Central memory CD8-positive, alpha-beta T cell (primary cell): ENCODE results near the gene PCSK2.

ENCODE experiments used
- ATAC-seq: fragments of 150-1000 bp; cut with Tn5 transposase; replicated peaks from 2 replicates; pipeline ENCODE4 v1.10.0; 2022; ENCODE audit warnings: mild to moderate bottlenecking, moderate FRiP score, moderate number of reproducible peaks; ENCODE audit not compliant: poor library complexity, severe bottlenecking; ENCODE audit errors: extremely low read depth
- DNase-seq, 2 donors: peaks; one replicate each; pipeline ENCODE4 v3.0.0; 2021; ENCODE audit warnings: low spot score in 2 of 2
- H3K27ac Mint-ChIP-seq: one replicate; pipeline ENCODE4 v1.8.0; 2022; ENCODE audit warnings: low read depth, mild to moderate bottlenecking, moderate library complexity, mixed read lengths
- H3K27me3 Mint-ChIP-seq: one replicate; pipeline ENCODE4 v1.8.0; 2022; ENCODE audit warnings: mixed read lengths
- H3K36me3 Mint-ChIP-seq: one replicate; pipeline ENCODE4 v1.8.0; 2022; ENCODE audit warnings: mild to moderate bottlenecking, moderate library complexity, mixed read lengths; ENCODE audit not compliant: insufficient read depth
- H3K4me1 Mint-ChIP-seq: one replicate; pipeline ENCODE4 v1.8.0; 2022; ENCODE audit warnings: mixed read lengths
- H3K4me3 Mint-ChIP-seq: one replicate; pipeline ENCODE4 v1.8.0; 2022; ENCODE audit warnings: mild to moderate bottlenecking, moderate library complexity, mixed read lengths
- H3K9me3 Mint-ChIP-seq: one replicate; pipeline ENCODE4 v1.8.0; 2022; ENCODE audit warnings: mixed read lengths

The PCSK2 gene

DNA sequence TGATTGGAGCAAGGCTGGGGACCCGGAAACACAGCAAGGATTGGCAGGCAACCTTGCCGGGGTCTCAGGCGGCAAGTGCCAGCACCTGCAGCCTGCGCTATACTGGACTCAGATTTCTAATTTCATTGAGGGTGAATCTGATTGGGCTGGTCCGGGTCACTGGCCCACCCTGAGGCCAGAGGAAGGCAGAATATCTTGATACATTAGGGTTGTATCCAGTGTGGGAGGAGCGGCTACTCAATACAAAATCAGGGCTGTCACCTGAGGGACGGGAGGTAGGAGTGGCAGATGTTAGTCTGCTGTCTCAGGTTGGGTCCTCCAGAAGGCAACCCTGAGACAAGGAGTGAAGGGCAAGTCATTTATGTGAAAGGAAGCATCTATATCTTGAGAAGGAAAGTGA, 263.7 kb downstream of the PCSK2 start:
- H3K4me1 Mint-ChIP-seq = no peaks in the 10 kb centered on the region
- H3K27ac Mint-ChIP-seq = no peak overlapping the region
- peaks cover 17% of the 10 kb centered on the region for H3K27me3 Mint-ChIP-seq
- H3K4me3 Mint-ChIP-seq = no peak overlapping the region
- H3K36me3 Mint-ChIP-seq = no peaks in the 10 kb centered on the region
- DNase-seq (no peak), ATAC-seq (no peak)
- no peaks in the 10 kb centered on the region for H3K9me3 Mint-ChIP-seq

DNA sequence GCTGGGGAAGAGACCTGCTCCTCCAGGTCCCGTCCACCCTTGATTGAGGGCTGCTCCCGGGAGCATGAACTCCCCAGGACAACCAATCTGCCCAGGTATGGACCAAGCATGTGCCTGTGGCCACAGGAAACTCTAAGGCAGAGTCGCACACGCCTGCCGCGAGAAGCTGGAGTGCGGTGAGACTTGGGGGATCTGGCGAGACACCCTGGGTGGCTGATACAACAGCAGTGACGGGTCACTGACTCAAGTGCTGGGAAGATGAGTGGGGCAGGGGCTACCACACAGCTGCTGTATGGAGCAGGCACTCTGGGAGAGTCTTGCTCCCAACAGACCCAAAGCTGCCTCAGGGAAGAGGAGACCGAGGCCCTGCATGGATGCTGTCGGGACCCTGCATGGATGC, 264.2 kb downstream of the PCSK2 start:
- no peak overlapping the region for H3K27ac Mint-ChIP-seq
- no peaks in the 10 kb centered on the region for H3K4me1 Mint-ChIP-seq
- no peak for ATAC-seq
- no peak overlapping the region for H3K4me3 Mint-ChIP-seq
- H3K27me3 Mint-ChIP-seq = peaks cover 13% of the 10 kb centered on the region
- no peaks in the 10 kb centered on the region for H3K36me3 Mint-ChIP-seq
- DNase-seq = no peak
- H3K9me3 Mint-ChIP-seq = no peaks in the 10 kb centered on the region

DNA sequence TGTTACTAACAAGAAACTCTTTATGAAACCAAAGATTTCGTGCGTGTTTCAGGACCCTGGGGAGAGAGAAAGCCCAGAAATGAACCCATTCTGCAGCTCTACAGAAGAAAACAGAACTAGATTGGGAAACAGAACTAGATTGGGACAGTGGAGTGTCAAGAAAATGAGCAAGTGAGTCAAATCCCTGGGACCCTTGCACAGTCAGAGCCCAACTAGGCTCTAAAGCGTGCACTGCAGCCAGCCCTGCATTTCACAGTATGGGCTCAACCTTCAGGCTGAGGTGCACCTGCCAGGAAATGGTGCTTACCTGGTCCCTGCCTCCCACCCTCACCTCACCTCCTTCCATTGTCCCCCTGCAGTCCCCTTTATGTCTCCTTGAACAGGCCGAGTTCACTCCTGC, 264.6 kb downstream of the PCSK2 start:
- Mint-ChIP-seq H3K27me3 (peaks cover 8% of the 10 kb centered on the region), H3K36me3 (no peaks in the 10 kb centered on the region), H3K4me3 (no peak overlapping the region)

GRCh38 chr20:17493173-17493572, 266.3 kb downstream of the PCSK2 start:
- ATAC-seq = no peak
- Mint-ChIP-seq H3K27ac (no peak overlapping the region), H3K36me3 (no peaks in the 10 kb centered on the region), H3K9me3 (no peaks in the 10 kb centered on the region), H3K27me3 (no peaks in the 10 kb centered on the region), H3K4me1 (no peaks in the 10 kb centered on the region), H3K4me3 (no peak overlapping the region)
- DNase-seq = no peak

More for the DNA sequence above, 264.6 kb downstream of the PCSK2 start:
- no peak for DNase-seq
- no peak for ATAC-seq
- Mint-ChIP-seq H3K27ac (no peak overlapping the region), H3K4me1 (no peaks in the 10 kb centered on the region), H3K9me3 (no peaks in the 10 kb centered on the region)

GRCh38 chr20:17494201-17494600, 267.4 kb downstream of the PCSK2 start:
- H3K4me1 Mint-ChIP-seq = no peaks in the 10 kb centered on the region
- no peak overlapping the region for H3K27ac Mint-ChIP-seq
- H3K4me3 Mint-ChIP-seq = no peak overlapping the region
- ATAC-seq (no peak), DNase-seq (no peak)
- H3K9me3 Mint-ChIP-seq = no peaks in the 10 kb centered on the region
- no peaks in the 10 kb centered on the region for H3K36me3 Mint-ChIP-seq
- H3K27me3 Mint-ChIP-seq = no peaks in the 10 kb centered on the region

GRCh38 chr20:17495826-17496225, 269.0 kb downstream of the PCSK2 start:
- DNase-seq = no peak
- no peak overlapping the region for H3K4me3 Mint-ChIP-seq
- H3K4me1 Mint-ChIP-seq = no peaks in the 10 kb centered on the region
- H3K36me3 Mint-ChIP-seq = no peaks in the 10 kb centered on the region
- no peaks in the 10 kb centered on the region for H3K9me3 Mint-ChIP-seq
- no peak for ATAC-seq
- no peak overlapping the region for H3K27ac Mint-ChIP-seq
- H3K27me3 Mint-ChIP-seq = no peaks in the 10 kb centered on the region

- DNase-seq (no peak), ATAC-seq (no peak)
- Mint-ChIP-seq H3K9me3 (no peaks in the 10 kb centered on the region), H3K27ac (no peak overlapping the region), H3K36me3 (no peaks in the 10 kb centered on the region), H3K4me1 (no peaks in the 10 kb centered on the region), H3K4me3 (no peak overlapping the region), H3K27me3 (peaks cover 6% of the 10 kb centered on the region)
Observed at GRCh38 chr20:17497821-17498580, 271.2 kb downstream of the PCSK2 start.

DNA sequence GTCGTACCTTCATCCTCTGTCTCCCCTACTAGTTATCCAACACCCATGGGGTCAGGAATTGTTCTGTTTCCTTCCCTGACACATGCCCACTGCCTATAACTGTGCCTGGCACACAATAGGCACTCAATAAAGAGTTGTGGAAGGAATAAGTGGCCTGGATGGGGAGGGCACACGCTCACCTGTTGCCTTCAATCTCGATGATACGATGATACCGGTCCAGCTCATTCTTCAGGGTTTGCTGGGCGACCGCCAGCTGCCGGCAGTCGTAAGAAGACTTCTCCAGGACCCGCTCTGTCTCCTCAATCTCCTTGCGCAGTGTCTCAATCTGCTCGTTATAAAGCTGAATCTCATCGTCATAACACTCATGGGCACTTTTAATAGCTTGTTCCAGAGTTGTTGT, 271.8 kb downstream of the PCSK2 start:
- no peak for ATAC-seq
- Mint-ChIP-seq H3K9me3 (no peaks in the 10 kb centered on the region), H3K36me3 (no peaks in the 10 kb centered on the region), H3K4me3 (no peak overlapping the region), H3K27me3 (peaks cover 6% of the 10 kb centered on the region), H3K4me1 (peaks cover 4% of the 10 kb centered on the region), H3K27ac (no peak overlapping the region)
- no peak for DNase-seq

GRCh38 chr20:17499041-17499440, 272.2 kb downstream of the PCSK2 start:
- no peak for ATAC-seq

DNA sequence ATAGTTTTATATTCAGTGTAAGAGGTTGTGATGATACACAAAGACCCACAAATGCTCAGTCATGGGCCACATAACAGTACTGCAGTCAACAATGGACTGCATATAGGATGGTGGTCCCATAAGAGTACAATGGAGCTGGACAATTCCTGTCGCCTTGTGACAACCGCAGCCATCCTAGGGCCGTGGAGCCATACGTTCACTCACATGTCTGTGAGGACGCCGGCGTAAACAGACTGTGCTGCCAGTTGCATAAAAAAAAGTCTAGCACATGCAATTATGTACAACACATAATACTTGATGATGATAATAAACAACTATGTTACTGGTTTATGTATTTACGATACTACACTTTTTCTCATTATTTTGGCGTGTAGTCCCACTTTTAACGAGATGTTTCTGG, 273.4 kb downstream of the PCSK2 start:
- DNase-seq (no peak), ATAC-seq (no peak)
- no peaks in the 10 kb centered on the region for H3K9me3 Mint-ChIP-seq
- peaks cover 6% of the 10 kb centered on the region for H3K27me3 Mint-ChIP-seq
- no peak overlapping the region for H3K4me3 Mint-ChIP-seq
- peaks cover 2% of the 10 kb centered on the region for H3K36me3 Mint-ChIP-seq
- H3K4me1 Mint-ChIP-seq = peaks cover 20% of the 10 kb centered on the region
- H3K27ac Mint-ChIP-seq = no peak overlapping the region

More at GRCh38 chr20:17499041-17499440, 272.2 kb downstream of the PCSK2 start:
- no peaks in the 10 kb centered on the region for H3K36me3 Mint-ChIP-seq
- H3K4me1 Mint-ChIP-seq = peaks cover 8% of the 10 kb centered on the region
- no peak overlapping the region for H3K4me3 Mint-ChIP-seq
- peaks cover 6% of the 10 kb centered on the region for H3K27me3 Mint-ChIP-seq
- H3K27ac Mint-ChIP-seq = no peak overlapping the region
- H3K9me3 Mint-ChIP-seq = no peaks in the 10 kb centered on the region
- no peak for DNase-seq

DNA sequence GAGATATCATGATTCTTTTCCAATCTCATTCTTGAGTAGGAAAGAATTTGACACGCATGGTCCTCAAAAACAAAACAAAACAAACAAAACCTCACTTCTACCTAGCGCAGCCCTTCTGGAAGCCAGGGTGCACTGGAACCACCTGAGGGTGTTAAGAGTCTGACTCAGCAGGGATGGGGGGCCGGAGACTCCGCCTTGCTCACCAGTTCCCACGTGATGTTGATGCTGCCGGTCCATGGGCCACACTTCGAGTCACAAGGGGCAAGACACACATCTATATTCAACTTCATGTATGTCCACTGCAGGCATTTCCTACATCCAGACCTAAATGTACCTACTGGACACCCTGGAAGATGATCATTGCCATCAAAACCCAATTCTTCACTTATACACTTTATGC, 274.0 kb downstream of the PCSK2 start:
- H3K27ac Mint-ChIP-seq = no peak overlapping the region
- ATAC-seq (no peak), DNase-seq (no peak)
- H3K36me3 Mint-ChIP-seq = peaks cover 3% of the 10 kb centered on the region
- H3K9me3 Mint-ChIP-seq = no peaks in the 10 kb centered on the region
- peaks cover 6% of the 10 kb centered on the region for H3K27me3 Mint-ChIP-seq
- H3K4me3 Mint-ChIP-seq = no peak overlapping the region
- H3K4me1 Mint-ChIP-seq = peaks cover 25% of the 10 kb centered on the region

DNA sequence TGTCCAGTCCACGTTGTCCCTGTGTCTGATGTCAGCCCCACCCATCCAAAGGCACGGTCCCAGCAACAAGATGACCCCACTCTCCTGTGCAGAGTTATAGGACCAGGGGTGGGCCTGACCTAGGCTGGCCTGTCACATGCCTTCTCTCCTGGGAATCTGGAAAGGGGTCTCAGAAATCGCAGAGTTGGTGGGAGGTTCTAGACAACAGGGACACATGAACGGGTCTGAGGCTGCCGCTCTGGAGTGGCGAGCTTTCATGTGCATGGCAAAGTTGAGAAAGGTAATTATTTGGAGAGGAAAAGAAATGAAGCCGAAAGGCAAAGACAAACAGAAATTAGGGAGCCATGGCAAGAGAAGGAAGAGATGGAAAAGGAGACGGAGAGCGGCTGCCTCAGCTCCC, 274.9 kb downstream of the PCSK2 start:
- DNase-seq = no peak
- H3K27me3 Mint-ChIP-seq = peaks cover 6% of the 10 kb centered on the region

GRCh38 chr20:17502105-17502504, 275.3 kb downstream of the PCSK2 start:
- ATAC-seq = no peak

More for the DNA sequence above, 274.9 kb downstream of the PCSK2 start:
- ATAC-seq = no peak
- no peak overlapping the region for H3K4me3 Mint-ChIP-seq
- peaks cover 3% of the 10 kb centered on the region for H3K36me3 Mint-ChIP-seq
- H3K27ac Mint-ChIP-seq = no peak overlapping the region
- no peaks in the 10 kb centered on the region for H3K9me3 Mint-ChIP-seq
- H3K4me1 Mint-ChIP-seq = peaks cover 29% of the 10 kb centered on the region

More at GRCh38 chr20:17502105-17502504, 275.3 kb downstream of the PCSK2 start:
- peaks cover 6% of the 10 kb centered on the region for H3K27me3 Mint-ChIP-seq
- H3K4me1 Mint-ChIP-seq = peaks cover 29% of the 10 kb centered on the region
- H3K9me3 Mint-ChIP-seq = no peaks in the 10 kb centered on the region
- DNase-seq = no peak
- no peak overlapping the region for H3K4me3 Mint-ChIP-seq
- H3K27ac Mint-ChIP-seq = no peak overlapping the region
- H3K36me3 Mint-ChIP-seq = peaks cover 3% of the 10 kb centered on the region
